ENCODE data around the gene GNAT2. TPM values are rescaled to one million over a fixed set of nuclear protein-coding genes. Genes with fewer than 3 reads are reported as not detected.

The GNAT2 gene
- polyA plus RNA-seq, 3 donors = 0.20 TPM; not detected in 2

DNA sequence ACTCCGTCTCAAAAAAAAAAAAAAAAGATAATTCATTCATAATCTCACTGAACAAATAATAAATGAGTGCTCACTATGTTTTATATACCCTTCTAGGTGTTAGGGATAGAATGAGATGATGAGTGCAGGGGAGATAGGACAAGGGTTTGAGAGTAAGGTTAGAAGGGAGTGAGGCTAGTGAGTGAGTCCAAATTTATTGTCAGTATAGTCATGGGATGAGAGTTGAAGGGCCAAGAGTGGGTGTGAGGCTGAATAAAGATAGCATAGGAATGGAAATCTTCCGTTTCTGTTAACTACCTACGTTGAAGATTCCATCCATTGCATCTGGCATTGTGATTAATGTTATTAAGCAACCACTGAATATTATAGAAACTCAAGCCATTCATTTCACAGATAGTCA lies 54.2 kb downstream of the GNAT2 start:
- no peak for DNase-seq

DNA sequence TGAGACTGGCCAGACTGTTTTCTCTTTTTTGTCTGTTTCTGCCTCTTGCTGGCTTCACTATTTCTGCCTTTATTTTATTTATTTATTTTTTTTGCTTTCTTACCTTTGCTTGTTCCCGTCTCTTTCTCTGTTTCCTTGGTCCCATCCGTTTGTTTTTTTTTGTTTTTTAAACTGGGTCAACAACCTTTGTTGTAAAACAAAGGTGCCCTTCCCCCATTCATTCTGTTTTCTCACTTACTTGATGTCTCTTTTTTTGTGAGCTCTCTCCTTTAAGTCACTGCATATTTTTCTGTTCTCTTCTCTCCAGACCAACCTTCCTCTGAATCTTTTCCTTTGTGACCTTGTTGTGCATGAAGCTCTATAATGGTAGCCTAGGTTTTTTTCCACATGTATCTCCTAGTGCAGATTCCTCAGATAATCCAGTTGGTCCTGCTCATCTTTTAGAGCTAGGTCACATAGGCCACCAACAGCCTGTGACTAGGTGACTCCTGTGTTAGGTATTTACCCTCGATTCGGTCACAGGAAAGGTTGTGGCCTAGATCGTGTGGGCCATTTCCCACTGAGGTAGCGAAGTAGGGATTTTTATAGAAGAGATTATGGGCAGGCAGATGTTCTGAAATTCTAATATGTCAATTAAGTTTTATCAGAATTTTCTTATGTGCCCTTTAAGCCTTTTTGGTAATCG lies 55.1 kb downstream of the GNAT2 start:
- no peak for DNase-seq

DNA sequence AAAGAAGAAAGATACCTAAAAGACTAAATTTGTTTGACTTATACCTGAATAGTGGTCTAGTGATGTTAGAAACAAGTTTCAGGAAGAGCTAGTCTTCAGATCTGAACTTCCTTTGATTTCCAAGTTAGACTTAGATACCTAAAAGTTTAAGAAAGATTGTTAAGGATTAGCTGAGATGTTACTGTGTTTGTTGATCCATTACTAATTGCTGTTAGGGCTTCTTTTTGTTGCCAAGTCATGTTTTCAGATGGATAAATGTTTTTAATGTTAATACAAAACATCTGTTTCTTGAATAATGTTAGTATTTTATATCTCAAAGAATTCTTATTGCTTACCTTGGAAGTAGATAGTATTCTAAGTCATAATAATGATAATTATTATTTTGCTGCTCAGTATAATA lies 59.4 kb downstream of the GNAT2 start:
- no peak for DNase-seq

GRCh38 chr1:109557520-109557919 lies 61.9 kb downstream of the GNAT2 start:
- no peak for DNase-seq

GRCh38 chr1:109556563-109556962 lies 62.9 kb downstream of the GNAT2 start:
- DNase-seq = no peak

Other genes with a start within 250 kb of the GNAT2 start
- gene SORT1, start 221.7 kb downstream of the GNAT2 start, polyA plus RNA-seq (ENCODE audit: insufficient read length in 3 of 3) = 10 to 100 TPM; 50.1 to 58.5 (median 56.4) TPM
- 100 to 1,000 TPM; 108 to 127 (median 112) TPM for gene PSMA5, start 193.2 kb downstream of the GNAT2 start, polyA plus RNA-seq (ENCODE audit: insufficient read length in 3 of 3)
- 10 to 100 TPM in 1 of 3 donors, 1 to 10 TPM in 2; 8.3 to 13.1 (median 9.4) TPM for gene SYPL2, start 153.1 kb downstream of the GNAT2 start, polyA plus RNA-seq (ENCODE audit: insufficient read length in 3 of 3)
- gene ATXN7L2, start 135.7 kb downstream of the GNAT2 start, polyA plus RNA-seq (ENCODE audit: insufficient read length in 3 of 3) = 10 to 100 TPM; 11.4 to 13.1 (median 12.0) TPM
- gene CYB561D1, start 125.5 kb downstream of the GNAT2 start, polyA plus RNA-seq (ENCODE audit: insufficient read length in 3 of 3) = 10 to 100 TPM in 2 of 3 donors, 1 to 10 TPM in 1; 9.7 to 14.0 (median 10.6) TPM
- 1 to 10 TPM; 6.6 to 8.1 (median 7.5) TPM for gene AMIGO1, start 109.9 kb downstream of the GNAT2 start, polyA plus RNA-seq (ENCODE audit: insufficient read length in 3 of 3)
- gene GPR61, start 79.7 kb downstream of the GNAT2 start, polyA plus RNA-seq (ENCODE audit: insufficient read length in 3 of 3) = 1 to 10 TPM in 1 of 3 donors, under 1 TPM in 2; 0.18 to 1.4 (median 0.75) TPM
- 10 to 100 TPM; 10.9 to 11.7 (median 11.4) TPM for gene GNAI3, start 71.0 kb downstream of the GNAT2 start, polyA plus RNA-seq (ENCODE audit: insufficient read length in 3 of 3)
- gene AMPD2, start 221 bp upstream of the GNAT2 start, polyA plus RNA-seq (ENCODE audit: insufficient read length in 3 of 3) = 10 to 100 TPM; 51.2 to 63.8 (median 53.6) TPM
- gene GSTM4, start 36.5 kb upstream of the GNAT2 start, polyA plus RNA-seq (ENCODE audit: insufficient read length in 3 of 3) = 10 to 100 TPM; 57.9 to 60.4 (median 59.3) TPM
- 100 to 1,000 TPM; 195 to 277 (median 231) TPM for gene GSTM2, start 48.4 kb upstream of the GNAT2 start, polyA plus RNA-seq (ENCODE audit: insufficient read length in 3 of 3)
- 100 to 1,000 TPM in 2 of 3 donors, 1 to 10 TPM in 1; 2.3 to 121 (median 105) TPM for gene GSTM1, start 68.2 kb upstream of the GNAT2 start, polyA plus RNA-seq (ENCODE audit: insufficient read length in 3 of 3)
- gene GSTM5, start 92.6 kb upstream of the GNAT2 start, polyA plus RNA-seq (ENCODE audit: insufficient read length in 3 of 3) = 10 to 100 TPM; 36.5 to 72.6 (median 71.1) TPM
- gene GSTM3, start 121.4 kb upstream of the GNAT2 start, polyA plus RNA-seq (ENCODE audit: insufficient read length in 3 of 3) = 100 to 1,000 TPM; 160 to 233 (median 205) TPM
- 1 to 10 TPM in 2 of 3 donors, under 1 TPM in 1; 0.38 to 1.6 (median 1.4) TPM for gene EPS8L3, start 144.3 kb upstream of the GNAT2 start, polyA plus RNA-seq (ENCODE audit: insufficient read length in 3 of 3)